ENCODE results near the gene CARD11. TPM values are rescaled to one million over a fixed set of nuclear protein-coding genes. Genes with fewer than 3 reads are reported as not detected.

Gene CARD11
- total and polyA plus RNA-seq, 12 donors, result 0.61 to 19.3 (median 2.7) TPM

GRCh38 chr7:3057066-3057420 is 13.4 kb upstream of the CARD11 start:
- no peak overlapping the region for H3K4me3 ChIP-seq
- no peak for DNase-seq
- no peaks in the 10 kb centered on the region for H3K36me3 ChIP-seq (replicated peaks in 1 of 2)
- WGBS, 4 donors, result 51 to 65% (median 58%) methylated on average over 9 of the region's 9 CpGs
- intact Hi-C loops (cut with DNase I), result no loop called here
- H3K4me1 ChIP-seq (replicated peaks in 1 of 2), result no peaks in the 10 kb centered on the region
- H3K27ac ChIP-seq, result no peak overlapping the region
- no peaks in the 10 kb centered on the region for H3K27me3 ChIP-seq
- no peak for TF ChIP-seq POLR2A (IDR thresholded peaks at IDR 0.05)
- TF ChIP-seq CTCF (IDR thresholded peaks at IDR 0.05), result no peak
- H3K9me3 ChIP-seq (replicated peaks in 1 of 3), result no peaks in the 10 kb centered on the region

GRCh38 chr7:3056234-3057065 is 12.8 kb upstream of the CARD11 start:
- H3K27ac ChIP-seq, result no peak overlapping the region
- no peak for DNase-seq
- H3K4me3 ChIP-seq, result no peak overlapping the region
- no peaks in the 10 kb centered on the region for H3K9me3 ChIP-seq (replicated peaks in 1 of 3)
- no peak for TF ChIP-seq POLR2A (IDR thresholded peaks at IDR 0.05)
- TF ChIP-seq CTCF (IDR thresholded peaks at IDR 0.05), result no peak
- intact Hi-C loops (cut with DNase I), result no loop called here
- no peaks in the 10 kb centered on the region for H3K27me3 ChIP-seq
- H3K4me1 ChIP-seq (replicated peaks in 1 of 2), result no peaks in the 10 kb centered on the region
- no peaks in the 10 kb centered on the region for H3K36me3 ChIP-seq (replicated peaks in 1 of 2)
- 62 to 70% (median 67%) methylated on average over 24 of the region's 24 CpGs for WGBS, 4 donors

GRCh38 chr7:3055626-3056025 is 12.0 kb upstream of the CARD11 start:
- TF ChIP-seq POLR2A (IDR thresholded peaks at IDR 0.05) (no peak), CTCF (IDR thresholded peaks at IDR 0.05) (no peak)
- WGBS, 4 donors, result 54 to 68% (median 60%) methylated on average over 6 of the region's 6 CpGs
- H3K4me1 ChIP-seq (replicated peaks in 1 of 2), result no peaks in the 10 kb centered on the region

GRCh38 chr7:3042861-3043489 is 692 bp downstream of the CARD11 start:
- no peaks in the 10 kb centered on the region for H3K36me3 ChIP-seq (replicated peaks in 1 of 2)
- no peak overlapping the region for H3K4me3 ChIP-seq
- H3K9me3 ChIP-seq (replicated peaks in 1 of 3), result no peaks in the 10 kb centered on the region
- peaks cover 10% of the 10 kb centered on the region for H3K27me3 ChIP-seq
- 26 to 36% (median 32%) methylated on average over 6 to 17 of the region's 17 CpGs for WGBS, 4 donors
- no peak for DNase-seq
- H3K27ac ChIP-seq, result no peak overlapping the region
- H3K4me1 ChIP-seq (replicated peaks in 1 of 2), result no peaks in the 10 kb centered on the region
- intact Hi-C loops (cut with DNase I), result no loop called here
- no peak for TF ChIP-seq CTCF (IDR thresholded peaks at IDR 0.05)
- no peak for TF ChIP-seq POLR2A (IDR thresholded peaks at IDR 0.05)

More at GRCh38 chr7:3055626-3056025, 12.0 kb upstream of the CARD11 start:
- DNase-seq, result no peak
- Histone ChIP-seq H3K9me3 (replicated peaks in 1 of 3) (no peaks in the 10 kb centered on the region), H3K36me3 (replicated peaks in 1 of 2) (no peaks in the 10 kb centered on the region), H3K27ac (no peak overlapping the region), H3K4me3 (no peak overlapping the region), H3K27me3 (no peaks in the 10 kb centered on the region)
- intact Hi-C loops (cut with DNase I), result no loop called here
